Breast epithelium (tissue), 4 donors: ENCODE measurements around the gene CFAP46. TPM values are rescaled to one million over a fixed set of nuclear protein-coding genes. Genes with fewer than 3 reads are reported as not detected.

Experiments used
- DNase-seq, 2 donors: peaks; one replicate each; pipeline ENCODE4 v3.0.0-alpha.2; 2019; ENCODE audit warnings: low spot score in 2 of 2
- H3K27ac ChIP-seq, 2 donors: fragments of 200-600 bp; sonication (generic) in 1 of 2; one replicate each; pipeline ENCODE4 v1.5.1; 2016 to 2019; ENCODE audit warnings: mild to moderate bottlenecking in 1 of 2
- H3K27me3 ChIP-seq, 2 donors: fragments of 200-600 bp; sonication (generic) in 1 of 2; one replicate each; pipeline versions ENCODE4 v1.5.1 to v1.6.0; 2017 to 2019; ENCODE audit warnings: control low read depth in 1 of 2, mild to moderate bottlenecking in 1 of 2
- H3K36me3 ChIP-seq: fragments of 200-600 bp; one replicate; pipeline ENCODE4 v1.5.1; 2019
- H3K4me1 ChIP-seq, 2 donors: fragments of 200-600 bp; sonication (generic); one replicate each; pipeline ENCODE4 v1.5.1; 2016 to 2019; ENCODE audit warnings: control low read depth in 1 of 2
- H3K4me3 ChIP-seq, 3 donors: fragments of 200-600 bp; sonication (generic); 1 replicate in 2 of 3; 2 replicates in 1 of 3; pipeline ENCODE4 v1.5.1; 2016 to 2019; ENCODE audit warnings: mild to moderate bottlenecking in 3 of 3, moderate library complexity in 2 of 3
- H3K9me3 ChIP-seq, 2 donors: fragments of 200-600 bp; sonication (generic) in 1 of 2; one replicate each; pipeline ENCODE4 v1.5.1; 2016 to 2019; ENCODE audit warnings: control low read depth in 1 of 2
- CTCF ChIP-seq, 3 donors: fragments of 450-650 bp; IDR thresholded peaks; one replicate each; pipeline ENCODE4 v1.5.1; 2016 to 2017; ENCODE audit warnings: antibody characterized with exemption in 3 of 3, mild to moderate bottlenecking in 3 of 3, moderate library complexity in 3 of 3
- POLR2A ChIP-seq: fragments of 450-650 bp; IDR thresholded peaks from one replicate; pipeline ENCODE4 v1.6.1; 2016; ENCODE audit warnings: antibody characterized with exemption, mild to moderate bottlenecking, moderate library complexity
- POLR2AphosphoS5 ChIP-seq, 3 donors: sonication (generic); formaldehyde crosslinking; IDR thresholded peaks; one replicate each; pipeline ENCODE4 v1.6.1; 2017; ENCODE audit warnings: antibody characterized with exemption in 3 of 3
- intact Hi-C: fragments of 100-400 bp; cut with DNase I; formaldehyde crosslinking; loops from one replicate; pipeline ENCODE4 v1.15.1; 2023; ENCODE audit warnings: low total_unique reads
- total RNA-seq, 3 donors: library from RNA; depleted of rRNA; stranded (reverse); fragments of >200 nt; gene quantifications; one replicate each; pipeline ENCODE4 v1.1.0, GENCODE V29; 2016

CFAP46 gene
- total RNA-seq, 3 donors from 2014 or later: 0.16 to 0.73 (median 0.66) TPM

- no peaks in the 10 kb centered on the region for H3K4me1 ChIP-seq
- peak in 1 of 2 donors; percentile 35 for DNase-seq
- no peak overlapping the region for H3K27ac ChIP-seq
- H3K4me3 ChIP-seq: no peak overlapping the region
- intact Hi-C loops: no loop called here
- no peaks in the 10 kb centered on the region for H3K36me3 ChIP-seq
- TF ChIP-seq CTCF (IDR thresholded peaks at IDR 0.05) (no peak), POLR2A (no peak), POLR2AphosphoS5 (IDR thresholded peaks at IDR 0.05) (no peak)
- H3K27me3 ChIP-seq: peaks cover 0 to 50% of the 10 kb centered on the region in 2 donors
- no peaks in the 10 kb centered on the region for H3K9me3 ChIP-seq
Observed at GRCh38 chr10:132849546-132850031, 92.8 kb downstream of the CFAP46 start.

GRCh38 chr10:132848951-132849545 lies 93.3 kb downstream of the CFAP46 start:
- TF ChIP-seq CTCF (IDR thresholded peaks at IDR 0.05): no peak
- TF ChIP-seq POLR2A: no peak
- TF ChIP-seq POLR2AphosphoS5 (IDR thresholded peaks at IDR 0.05): no peak
- no peaks in the 10 kb centered on the region for H3K4me1 ChIP-seq
- no peaks in the 10 kb centered on the region for H3K9me3 ChIP-seq
- peak in 1 of 2 donors; percentile 25 for DNase-seq
- H3K4me3 ChIP-seq: no peak overlapping the region
- peaks cover 0 to 51% of the 10 kb centered on the region in 2 donors for H3K27me3 ChIP-seq
- intact Hi-C loops: no loop called here
- H3K36me3 ChIP-seq: no peaks in the 10 kb centered on the region
- H3K27ac ChIP-seq: no peak overlapping the region

DNA sequence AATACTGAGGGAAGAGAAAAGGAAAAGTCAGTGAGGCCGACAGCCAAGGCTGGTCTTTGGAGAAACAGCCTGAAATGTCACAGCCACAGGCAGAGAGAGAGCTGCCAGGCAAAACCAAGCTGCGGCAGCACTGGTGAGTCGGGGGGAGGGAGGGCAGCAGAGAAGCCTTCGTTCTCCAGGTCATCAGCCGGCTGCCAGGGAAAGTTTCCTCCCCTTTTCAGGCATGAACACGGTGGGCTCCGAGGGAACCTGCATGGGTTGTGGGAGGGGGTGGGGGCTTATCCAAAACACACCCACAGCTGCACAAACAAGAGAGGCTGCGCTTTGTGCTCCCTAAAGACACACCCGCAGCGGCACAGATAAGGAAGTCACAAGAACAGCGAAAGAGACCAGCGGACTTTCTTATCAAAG lies 94.1 kb downstream of the CFAP46 start:
- DNase-seq: peak in 1 of 2 donors; percentile 50
- intact Hi-C loops: no loop called here
- H3K36me3 ChIP-seq: no peaks in the 10 kb centered on the region
- no peak overlapping the region for H3K4me3 ChIP-seq
- peaks cover 0 to under 1% of the 10 kb centered on the region in 2 donors for H3K9me3 ChIP-seq
- no peak for TF ChIP-seq CTCF (IDR thresholded peaks at IDR 0.05)
- no peaks in the 10 kb centered on the region for H3K4me1 ChIP-seq
- no peak overlapping the region for H3K27ac ChIP-seq
- H3K27me3 ChIP-seq: peaks cover 0 to 51% of the 10 kb centered on the region in 2 donors

DNA sequence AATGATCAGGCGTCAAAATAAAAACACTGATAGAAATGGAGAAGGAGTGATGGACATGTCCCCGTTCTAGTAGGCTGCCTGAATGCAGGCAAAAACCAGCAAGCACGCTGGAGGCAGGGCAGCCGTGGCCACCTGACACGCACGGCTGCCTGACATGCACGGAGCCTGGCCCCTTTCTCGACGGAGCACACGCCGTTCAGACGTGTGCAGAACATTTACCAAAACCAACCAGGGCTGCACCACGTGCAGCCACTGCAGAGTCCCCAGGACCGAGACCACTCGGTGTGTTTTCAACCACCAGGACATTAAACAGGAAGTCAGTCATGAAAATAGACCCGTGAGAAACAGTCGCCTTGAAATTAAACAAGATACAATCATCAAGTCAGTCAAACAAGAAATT lies 94.5 kb downstream of the CFAP46 start:
- Histone ChIP-seq H3K36me3 (no peaks in the 10 kb centered on the region), H3K9me3 (peaks cover 3 to 5% of the 10 kb centered on the region in 2 donors), H3K27ac (no peak overlapping the region), H3K4me1 (no peaks in the 10 kb centered on the region), H3K27me3 (peaks cover 0 to 55% of the 10 kb centered on the region in 2 donors), H3K4me3 (no peak overlapping the region)
- TF ChIP-seq POLR2A (no peak), CTCF (IDR thresholded peaks at IDR 0.05) (no peak), POLR2AphosphoS5 (IDR thresholded peaks at IDR 0.05) (no peak)
- intact Hi-C loops: no loop called here
- DNase-seq: no peak

GRCh38 chr10:132847416-132847777 lies 95.0 kb downstream of the CFAP46 start:
- TF ChIP-seq CTCF (IDR thresholded peaks at IDR 0.05) (no peak), POLR2A (no peak), POLR2AphosphoS5 (IDR thresholded peaks at IDR 0.05) (no peak)
- H3K27me3 ChIP-seq: peaks cover 0 to 55% of the 10 kb centered on the region in 2 donors
- intact Hi-C loops: no loop called here
- H3K4me1 ChIP-seq: no peaks in the 10 kb centered on the region
- H3K36me3 ChIP-seq: no peaks in the 10 kb centered on the region
- H3K27ac ChIP-seq: no peak overlapping the region
- no peak overlapping the region for H3K4me3 ChIP-seq
- H3K9me3 ChIP-seq: peaks cover 8 to 10% of the 10 kb centered on the region in 2 donors
- peak in 1 of 2 donors; percentile 45 for DNase-seq
